ENCODE results near the gene SMIM17. TPM values are rescaled to one million over a fixed set of nuclear protein-coding genes. Genes with fewer than 3 reads are reported as not detected.
"Not testable (repeated sequence)": the region's sequence is repeated elsewhere in the genome, so short reads cannot be mapped to it uniquely, and the experiment has no call there.

Gene SMIM17
- total and polyA plus RNA-seq, 4 donors = 0.28 to 0.81 (median 0.32) TPM; not detected in 1

DNA sequence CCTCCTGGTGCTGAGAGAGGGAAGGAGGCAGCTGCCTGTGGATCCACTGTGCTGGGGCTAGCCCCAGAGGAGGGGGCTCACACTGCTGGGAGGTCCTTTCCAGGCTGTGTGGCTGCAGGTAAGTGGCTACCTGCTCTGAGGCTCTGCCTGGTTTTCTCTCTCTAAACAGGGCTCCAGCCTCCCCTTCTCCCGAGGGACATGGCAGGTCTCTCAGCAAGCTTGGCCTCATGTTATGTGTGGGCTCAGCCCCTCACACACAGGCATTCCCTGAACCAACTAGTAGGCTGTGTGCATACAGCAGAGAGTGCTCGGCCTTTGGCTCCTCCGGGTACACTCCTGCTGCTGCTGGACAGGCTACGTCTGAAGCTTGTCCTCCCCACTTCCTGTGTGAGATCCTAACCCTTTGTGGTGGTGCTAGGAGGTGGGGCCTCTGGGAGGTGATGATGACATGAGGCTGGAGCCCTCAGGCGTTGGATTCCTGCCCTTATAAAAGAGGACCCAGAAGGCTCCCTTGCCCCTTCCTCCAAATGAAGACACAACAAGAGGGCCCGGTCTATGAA lies 24.4 kb downstream of the SMIM17 start:
- Histone ChIP-seq H3K36me3 (ENCODE audit: control insufficient read depth in 1 of 2, insufficient read depth in 2 of 2, low read length in 1 of 2) (no peaks in the 10 kb centered on the region), H3K9me3 (ENCODE audit: control insufficient read depth, low read length) (no peaks in the 10 kb centered on the region), H3K27me3 (ENCODE audit: control insufficient read depth in 1 of 2, insufficient read depth in 2 of 2, low read length in 1 of 2) (no peaks in the 10 kb centered on the region), H3K4me3 (ENCODE audit: low read length in 2 of 2) (no peak overlapping the region), H3K27ac (ENCODE audit: low read depth in 1 of 2, low read length in 2 of 2) (no peak overlapping the region), H3K4me1 (ENCODE audit: control insufficient read depth in 1 of 2, insufficient read depth in 2 of 2, low read length in 2 of 2) (no peaks in the 10 kb centered on the region)
- no peak for ATAC-seq (ENCODE audit: low FRiP score)
- intact Hi-C loops (cut with DNase I) = no loop called here
- 64 to 72% methylated on average over 6 of the region's 6 CpGs for WGBS, 2 donors
- peak in 1 of 2 donors; percentile 30 for DNase-seq

DNA sequence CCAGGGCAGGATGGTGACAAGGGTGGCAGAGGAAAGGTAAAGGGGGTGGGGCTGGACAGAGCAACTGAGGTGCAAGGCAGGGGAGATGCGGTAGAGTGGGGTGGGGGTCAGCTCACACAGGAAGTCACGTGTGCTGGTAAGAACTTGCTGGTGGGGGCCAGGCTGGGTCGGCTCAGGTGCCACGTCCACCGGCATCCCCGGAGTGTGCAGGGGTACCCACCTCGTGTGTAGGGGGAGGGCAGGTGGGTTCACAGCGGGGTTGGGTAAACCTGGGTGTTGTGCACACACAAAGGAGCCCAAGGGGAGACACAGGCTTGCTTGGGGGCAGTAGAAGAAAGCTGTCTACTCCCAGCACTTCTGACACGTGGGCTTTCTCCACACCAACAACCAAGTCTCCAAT lies 25.7 kb downstream of the SMIM17 start:
- Histone ChIP-seq H3K4me1 (ENCODE audit: control insufficient read depth in 1 of 2, insufficient read depth in 2 of 2, low read length in 2 of 2) (no peaks in the 10 kb centered on the region), H3K36me3 (ENCODE audit: control insufficient read depth in 1 of 2, insufficient read depth in 2 of 2, low read length in 1 of 2) (no peaks in the 10 kb centered on the region), H3K27me3 (ENCODE audit: control insufficient read depth in 1 of 2, insufficient read depth in 2 of 2, low read length in 1 of 2) (no peaks in the 10 kb centered on the region), H3K27ac (ENCODE audit: low read depth in 1 of 2, low read length in 2 of 2) (no peak overlapping the region), H3K9me3 (ENCODE audit: control insufficient read depth, low read length) (no peaks in the 10 kb centered on the region), H3K4me3 (ENCODE audit: low read length in 2 of 2) (no peak overlapping the region)
- ATAC-seq (ENCODE audit: low FRiP score) = no peak
- DNase-seq = peak in 1 of 2 donors; percentile 42
- intact Hi-C loops (cut with DNase I) = no loop called here
- 87 to 88% methylated on average over 9 of the region's 9 CpGs for WGBS, 2 donors

GRCh38 chr19:56670401-56670960 lies 27.5 kb downstream of the SMIM17 start:
- H3K4me3 ChIP-seq (ENCODE audit: low read length in 2 of 2) = no peak overlapping the region
- no peaks in the 10 kb centered on the region for H3K9me3 ChIP-seq (ENCODE audit: control insufficient read depth, low read length)
- WGBS, 2 donors = 81 to 86% methylated on average over 17 of the region's 17 CpGs
- no peak overlapping the region for H3K27ac ChIP-seq (ENCODE audit: low read depth in 1 of 2, low read length in 2 of 2)
- H3K27me3 ChIP-seq (ENCODE audit: control insufficient read depth in 1 of 2, insufficient read depth in 2 of 2, low read length in 1 of 2) = no peaks in the 10 kb centered on the region
- ATAC-seq (ENCODE audit: low FRiP score) (no peak), DNase-seq (peak in 1 of 2 donors; percentile 64)
- H3K36me3 ChIP-seq (ENCODE audit: control insufficient read depth in 1 of 2, insufficient read depth in 2 of 2, low read length in 1 of 2) = no peaks in the 10 kb centered on the region
- H3K4me1 ChIP-seq (ENCODE audit: control insufficient read depth in 1 of 2, insufficient read depth in 2 of 2, low read length in 2 of 2) = no peaks in the 10 kb centered on the region
- intact Hi-C loops (cut with DNase I) = no loop called here

- ATAC-seq (ENCODE audit: low FRiP score) (peak; percentile 53), DNase-seq (no peak)
- no peak overlapping the region for H3K27ac ChIP-seq (ENCODE audit: low read depth in 1 of 2, low read length in 2 of 2)
These were observed 28.1 kb downstream of the SMIM17 start for GRCh38 chr19:56670961-56671612.

GRCh38 chr19:56671613-56671994 lies 28.6 kb downstream of the SMIM17 start, which contains the start of gene ZNF835:
TSS of gene ZNF835 (minus strand) at chr19:56671757. CDS start at chr19:56665198, 6,559 bp downstream.
- DNase-seq (peak; percentile 96 to 98), ATAC-seq (ENCODE audit: low FRiP score) (peak; percentile 94)
- no peaks in the 10 kb centered on the region for H3K36me3 ChIP-seq (ENCODE audit: control insufficient read depth in 1 of 2, insufficient read depth in 2 of 2, low read length in 1 of 2)
- no peaks in the 10 kb centered on the region for H3K4me1 ChIP-seq (ENCODE audit: control insufficient read depth in 1 of 2, insufficient read depth in 2 of 2, low read length in 2 of 2)
- H3K27me3 ChIP-seq (ENCODE audit: control insufficient read depth in 1 of 2, insufficient read depth in 2 of 2, low read length in 1 of 2) = no peaks in the 10 kb centered on the region
- no peaks in the 10 kb centered on the region for H3K9me3 ChIP-seq (ENCODE audit: control insufficient read depth, low read length)
- intact Hi-C loops (cut with DNase I) = no loop called here
- H3K4me3 ChIP-seq (ENCODE audit: low read length in 2 of 2) = peak within 1 kb of the TSS; percentile 9 to 68
- 0 to 2% methylated on average over 32 of the region's 32 CpGs for WGBS, 2 donors
- H3K27ac ChIP-seq (ENCODE audit: low read depth in 1 of 2, low read length in 2 of 2) = no peak within 1 kb of the TSS

More at GRCh38 chr19:56670961-56671612, 28.1 kb downstream of the SMIM17 start:
- H3K36me3 ChIP-seq (ENCODE audit: control insufficient read depth in 1 of 2, insufficient read depth in 2 of 2, low read length in 1 of 2) = no peaks in the 10 kb centered on the region
- H3K27me3 ChIP-seq (ENCODE audit: control insufficient read depth in 1 of 2, insufficient read depth in 2 of 2, low read length in 1 of 2) = no peaks in the 10 kb centered on the region
- H3K4me3 ChIP-seq (ENCODE audit: low read length in 2 of 2) = peak overlapping the region; percentile 9 to 68
- 37 to 41% methylated on average over 35 of the region's 35 CpGs for WGBS, 2 donors
- no peaks in the 10 kb centered on the region for H3K4me1 ChIP-seq (ENCODE audit: control insufficient read depth in 1 of 2, insufficient read depth in 2 of 2, low read length in 2 of 2)
- H3K9me3 ChIP-seq (ENCODE audit: control insufficient read depth, low read length) = no peaks in the 10 kb centered on the region
- intact Hi-C loops (cut with DNase I) = no loop called here

DNA sequence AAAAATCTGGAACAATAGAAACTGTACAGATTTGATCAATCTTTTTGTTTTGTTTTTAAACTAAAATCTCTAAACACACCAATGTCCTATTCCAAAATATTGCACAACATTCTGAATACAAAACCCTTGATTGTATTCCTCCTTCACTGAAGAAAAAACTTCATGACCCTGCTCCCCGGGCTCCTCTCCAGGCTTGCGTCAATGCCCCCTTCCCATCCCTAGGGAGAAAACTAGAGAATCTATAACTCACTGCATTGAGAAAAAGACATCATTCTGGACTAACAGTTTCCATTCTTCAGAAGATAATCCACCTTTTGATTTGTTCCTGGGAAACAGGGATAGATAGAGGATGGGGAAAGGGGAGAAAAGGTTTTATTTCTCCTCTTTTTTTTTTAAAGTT lies 29.7 kb downstream of the SMIM17 start:
- ATAC-seq (ENCODE audit: low FRiP score); H3K4me3 ChIP-seq (ENCODE audit: low read length in 2 of 2); intact Hi-C loops (cut with DNase I); H3K4me1 ChIP-seq (ENCODE audit: control insufficient read depth in 1 of 2, insufficient read depth in 2 of 2, low read length in 2 of 2); H3K27ac ChIP-seq (ENCODE audit: low read depth in 1 of 2, low read length in 2 of 2); H3K9me3 ChIP-seq (ENCODE audit: control insufficient read depth, low read length); H3K36me3 ChIP-seq (ENCODE audit: control insufficient read depth in 1 of 2, insufficient read depth in 2 of 2, low read length in 1 of 2); H3K27me3 ChIP-seq (ENCODE audit: control insufficient read depth in 1 of 2, insufficient read depth in 2 of 2, low read length in 1 of 2): not testable (repeated sequence)
- DNase-seq = peak in 1 of 2 donors; percentile 39
- 85 to 91% methylated on average over 2 of the region's 2 CpGs for WGBS, 2 donors

- intact Hi-C loops (cut with DNase I) = no loop called here
- Histone ChIP-seq H3K9me3 (ENCODE audit: control insufficient read depth, low read length) (no peaks in the 10 kb centered on the region), H3K27ac (ENCODE audit: low read depth in 1 of 2, low read length in 2 of 2) (no peak overlapping the region), H3K4me3 (ENCODE audit: low read length in 2 of 2) (no peak overlapping the region), H3K27me3 (ENCODE audit: control insufficient read depth in 1 of 2, insufficient read depth in 2 of 2, low read length in 1 of 2) (no peaks in the 10 kb centered on the region), H3K4me1 (ENCODE audit: control insufficient read depth in 1 of 2, insufficient read depth in 2 of 2, low read length in 2 of 2) (no peaks in the 10 kb centered on the region), H3K36me3 (ENCODE audit: control insufficient read depth in 1 of 2, insufficient read depth in 2 of 2, low read length in 1 of 2) (no peaks in the 10 kb centered on the region)
- WGBS, 2 donors = 75 to 78% methylated on average over 8 of the region's 8 CpGs
- ATAC-seq (ENCODE audit: low FRiP score) = no peak
- peak in 1 of 2 donors; percentile 35 for DNase-seq
These were observed 35.2 kb downstream of the SMIM17 start for GRCh38 chr19:56678205-56678604.

- WGBS, 2 donors = 60 to 71% methylated on average over 8 of the region's 8 CpGs
These were observed 38.7 kb downstream of the SMIM17 start for GRCh38 chr19:56681702-56682101.

DNA sequence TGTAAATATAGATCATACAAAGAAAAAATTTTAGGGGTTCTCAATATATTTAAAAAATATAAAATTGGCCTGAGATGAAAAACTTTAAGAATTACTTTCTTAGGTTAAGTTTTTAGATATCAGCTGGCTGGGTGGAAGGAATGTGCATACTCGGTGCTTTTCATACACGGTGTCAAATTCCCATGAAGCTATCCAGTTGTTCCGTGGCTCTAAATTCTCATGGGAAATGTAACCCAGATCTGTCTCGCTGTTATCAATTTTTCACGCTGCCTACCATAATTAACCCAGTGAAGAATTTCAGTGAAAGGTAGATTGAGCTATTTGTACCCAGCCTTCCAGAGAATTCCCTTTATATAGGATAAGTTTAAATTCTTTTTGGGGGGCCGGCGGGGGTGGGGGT lies 40.2 kb downstream of the SMIM17 start:
- intact Hi-C loops (cut with DNase I) = no loop called here
- WGBS, 2 donors = 7 to 14% methylated on average over 7 of the region's 7 CpGs

More at GRCh38 chr19:56681702-56682101, 38.7 kb downstream of the SMIM17 start:
- DNase-seq (no peak), ATAC-seq (ENCODE audit: low FRiP score) (no peak)
- no peaks in the 10 kb centered on the region for H3K36me3 ChIP-seq (ENCODE audit: control insufficient read depth in 1 of 2, insufficient read depth in 2 of 2, low read length in 1 of 2)
- H3K4me3 ChIP-seq (ENCODE audit: low read length in 2 of 2) = no peak overlapping the region
- no peak overlapping the region for H3K27ac ChIP-seq (ENCODE audit: low read depth in 1 of 2, low read length in 2 of 2)
- no peaks in the 10 kb centered on the region for H3K27me3 ChIP-seq (ENCODE audit: control insufficient read depth in 1 of 2, insufficient read depth in 2 of 2, low read length in 1 of 2)
- no peaks in the 10 kb centered on the region for H3K4me1 ChIP-seq (ENCODE audit: control insufficient read depth in 1 of 2, insufficient read depth in 2 of 2, low read length in 2 of 2)
- intact Hi-C loops (cut with DNase I) = no loop called here
- H3K9me3 ChIP-seq (ENCODE audit: control insufficient read depth, low read length) = no peaks in the 10 kb centered on the region

More for the DNA sequence above, 40.2 kb downstream of the SMIM17 start:
- DNase-seq (no peak), ATAC-seq (ENCODE audit: low FRiP score) (no peak)
- no peaks in the 10 kb centered on the region for H3K4me1 ChIP-seq (ENCODE audit: control insufficient read depth in 1 of 2, insufficient read depth in 2 of 2, low read length in 2 of 2)
- no peaks in the 10 kb centered on the region for H3K27me3 ChIP-seq (ENCODE audit: control insufficient read depth in 1 of 2, insufficient read depth in 2 of 2, low read length in 1 of 2)
- H3K9me3 ChIP-seq (ENCODE audit: control insufficient read depth, low read length) = no peaks in the 10 kb centered on the region
- no peaks in the 10 kb centered on the region for H3K36me3 ChIP-seq (ENCODE audit: control insufficient read depth in 1 of 2, insufficient read depth in 2 of 2, low read length in 1 of 2)
- H3K27ac ChIP-seq (ENCODE audit: low read depth in 1 of 2, low read length in 2 of 2) = no peak overlapping the region
- H3K4me3 ChIP-seq (ENCODE audit: low read length in 2 of 2) = no peak overlapping the region

Measured in aorta (tissue), 5 donors.